VCaP (cell line): ENCODE measurements around the gene SNAPC4.

ENCODE experiments used
- H3K27ac ChIP-seq: fragments of 450-650 bp; 2 replicates; pipeline ENCODE4 v1.5.1; 2017
- TF ChIP-seq, protein P1 (sequence below): fragments of 450-650 bp; conservative IDR thresholded peaks from 2 replicates; pipeline ENCODE4 v1.5.1; 2017; ENCODE audit warnings: mild to moderate bottlenecking, moderate library complexity

The SNAPC4 gene

DNA sequence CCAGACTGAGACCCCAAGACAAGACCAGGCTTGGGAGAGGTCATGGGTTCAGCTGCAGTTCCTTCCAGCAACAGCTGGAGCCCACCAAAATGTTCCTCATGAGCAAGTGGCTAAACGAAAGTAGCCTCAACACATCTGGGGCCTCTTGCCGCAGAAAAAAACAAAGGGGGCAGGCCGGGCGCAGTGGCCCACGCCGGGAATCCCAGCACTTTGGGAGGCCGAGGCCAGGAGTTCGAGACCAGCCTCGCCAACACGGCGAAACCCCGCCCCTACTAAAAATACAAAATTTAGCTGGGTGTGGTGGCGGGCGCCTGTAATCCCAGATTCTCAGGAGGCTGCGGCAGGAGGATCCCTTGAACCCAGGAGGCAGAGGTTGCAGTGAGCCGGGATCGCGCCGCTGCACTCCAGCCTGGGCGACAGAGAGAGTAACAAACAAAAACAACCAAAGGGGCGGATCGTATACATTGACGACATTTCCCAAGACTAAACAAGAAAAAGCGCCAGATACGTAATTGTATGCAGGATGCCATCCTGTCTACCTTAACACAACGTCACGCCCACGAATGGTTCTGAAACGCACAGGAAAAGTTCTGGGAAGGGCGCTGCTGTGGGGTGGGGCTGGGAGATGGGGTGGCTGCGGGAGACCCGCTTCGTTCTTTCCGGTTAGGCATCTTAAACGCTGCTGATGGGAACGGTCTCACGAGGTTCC lies 38.0 kb upstream of the SNAPC4 start:
- H3K27ac ChIP-seq = peak overlapping the region; percentile 91
- TF ChIP-seq, protein P1, sequence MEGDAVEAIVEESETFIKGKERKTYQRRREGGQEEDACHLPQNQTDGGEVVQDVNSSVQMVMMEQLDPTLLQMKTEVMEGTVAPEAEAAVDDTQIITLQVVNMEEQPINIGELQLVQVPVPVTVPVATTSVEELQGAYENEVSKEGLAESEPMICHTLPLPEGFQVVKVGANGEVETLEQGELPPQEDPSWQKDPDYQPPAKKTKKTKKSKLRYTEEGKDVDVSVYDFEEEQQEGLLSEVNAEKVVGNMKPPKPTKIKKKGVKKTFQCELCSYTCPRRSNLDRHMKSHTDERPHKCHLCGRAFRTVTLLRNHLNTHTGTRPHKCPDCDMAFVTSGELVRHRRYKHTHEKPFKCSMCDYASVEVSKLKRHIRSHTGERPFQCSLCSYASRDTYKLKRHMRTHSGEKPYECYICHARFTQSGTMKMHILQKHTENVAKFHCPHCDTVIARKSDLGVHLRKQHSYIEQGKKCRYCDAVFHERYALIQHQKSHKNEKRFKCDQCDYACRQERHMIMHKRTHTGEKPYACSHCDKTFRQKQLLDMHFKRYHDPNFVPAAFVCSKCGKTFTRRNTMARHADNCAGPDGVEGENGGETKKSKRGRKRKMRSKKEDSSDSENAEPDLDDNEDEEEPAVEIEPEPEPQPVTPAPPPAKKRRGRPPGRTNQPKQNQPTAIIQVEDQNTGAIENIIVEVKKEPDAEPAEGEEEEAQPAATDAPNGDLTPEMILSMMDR = no peak

DNA sequence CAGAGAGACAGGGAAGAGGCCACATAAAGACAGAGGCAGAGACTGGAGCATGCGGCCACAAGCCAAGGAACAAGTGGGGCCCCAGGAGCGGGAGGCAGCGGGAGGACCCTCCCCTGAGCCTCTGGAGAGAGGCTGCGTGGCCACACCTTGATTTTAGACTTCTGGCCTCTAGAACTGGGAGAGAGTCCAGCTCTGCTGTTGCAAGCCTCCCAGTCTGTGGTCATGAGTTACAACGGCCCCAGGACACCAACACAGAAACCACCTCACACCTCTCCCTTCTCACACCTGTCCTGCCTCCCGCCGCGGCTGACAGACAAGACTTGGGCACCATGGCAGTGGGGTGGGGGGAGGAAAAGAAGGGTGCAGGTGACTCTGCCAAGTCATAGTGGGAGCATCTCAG lies 37.5 kb upstream of the SNAPC4 start:
- peak overlapping the region; percentile 91; the same call in 1 of the 2 replicates for H3K27ac ChIP-seq
- TF ChIP-seq, protein P1 = no peak

DNA sequence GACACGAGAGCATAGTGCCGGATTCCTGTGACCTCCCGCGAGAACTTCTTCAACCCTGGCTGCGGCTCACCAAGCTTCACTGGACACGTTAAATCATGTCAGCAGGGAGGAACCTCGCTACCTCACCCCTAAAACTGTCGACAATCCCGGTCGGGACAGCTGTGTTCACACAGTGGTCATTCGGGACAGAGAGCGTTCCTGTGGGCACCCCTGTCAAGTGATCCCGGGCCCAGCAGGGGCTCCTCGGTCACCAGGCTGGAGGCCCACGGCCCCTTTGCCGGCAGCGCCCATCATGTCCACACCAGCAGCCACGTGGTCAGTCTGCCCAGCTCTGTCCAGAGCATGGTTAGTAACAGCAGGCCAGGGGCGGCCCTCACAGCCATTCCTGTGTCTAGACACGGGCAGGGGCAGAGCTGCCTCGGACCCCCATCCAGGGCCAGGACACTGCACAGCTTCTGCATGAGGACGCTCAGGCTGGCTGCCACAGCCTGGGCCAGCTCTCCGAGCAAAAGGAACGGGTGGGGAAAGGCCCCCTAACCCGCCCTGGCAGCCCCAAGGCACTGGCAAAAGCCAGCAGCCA lies 36.2 kb upstream of the SNAPC4 start:
- TF ChIP-seq, protein P1 = no peak

DNA sequence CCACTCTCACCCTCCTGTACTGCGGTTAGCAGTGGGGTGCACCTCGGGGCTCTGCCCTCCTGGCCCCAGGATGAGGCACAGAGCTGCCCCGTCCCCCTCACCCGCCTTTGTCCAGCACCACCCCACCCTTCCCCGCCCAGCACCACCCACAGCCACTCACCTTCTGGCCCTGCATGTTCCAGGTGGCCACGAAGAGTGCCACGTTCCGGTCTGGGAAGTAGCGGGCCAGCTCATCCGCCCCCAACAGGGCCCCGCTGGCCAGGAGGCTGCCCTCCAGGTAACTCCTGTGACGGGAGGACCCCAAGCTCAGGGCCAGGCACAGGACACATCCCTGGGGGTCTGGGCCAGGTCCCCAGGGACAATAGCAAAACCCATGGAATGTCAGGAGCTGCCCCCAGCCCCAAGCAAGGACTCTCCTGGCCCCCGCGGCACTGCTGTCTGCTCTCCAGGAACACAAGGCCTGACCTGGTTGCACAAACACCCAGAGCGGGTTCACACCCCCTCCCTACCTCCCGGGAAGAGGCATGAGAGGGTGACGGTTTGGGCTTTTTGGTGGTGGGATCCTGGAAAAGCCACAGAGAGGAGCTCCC lies 34.7 kb upstream of the SNAPC4 start:
- H3K27ac ChIP-seq = no peak overlapping the region
- TF ChIP-seq, protein P1 = no peak

More for the DNA sequence above, 36.2 kb upstream of the SNAPC4 start:
- H3K27ac ChIP-seq = no peak overlapping the region

DNA sequence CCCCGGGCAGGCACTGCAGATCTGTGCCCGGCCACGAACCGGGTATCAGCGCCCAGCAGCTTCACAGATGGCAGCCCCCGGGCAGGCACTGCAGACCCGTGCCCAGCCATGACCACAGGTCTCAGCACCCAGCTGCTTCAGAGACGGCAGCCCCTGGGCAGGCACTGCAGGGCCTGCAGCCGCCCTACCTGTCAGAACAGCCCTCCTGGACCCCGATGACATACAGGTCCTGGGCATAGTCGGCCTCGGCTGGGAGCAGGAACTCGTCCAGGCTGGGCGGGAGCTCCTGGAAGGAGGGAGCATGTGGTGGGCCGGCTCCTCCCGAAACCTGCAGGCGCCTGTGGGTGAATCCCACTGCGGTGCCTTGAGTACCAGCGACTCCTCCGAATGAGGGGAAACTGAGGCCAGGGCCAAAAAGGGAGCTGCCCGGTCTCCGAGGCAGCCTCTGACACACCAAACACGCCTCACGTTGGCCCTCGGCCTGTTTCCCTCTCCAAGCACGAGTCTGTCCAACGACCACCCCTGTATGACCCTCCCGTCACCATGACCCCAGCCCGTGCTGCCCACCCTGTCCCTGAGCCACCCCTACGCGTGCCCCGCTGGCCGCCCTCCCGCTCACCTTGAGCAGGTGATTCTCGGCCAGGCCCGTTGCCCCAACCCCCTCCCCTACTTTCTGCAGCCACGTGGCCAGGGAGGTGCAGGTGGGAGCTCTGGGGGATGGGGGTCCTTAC lies 34.0 kb upstream of the SNAPC4 start:
- no peak overlapping the region for H3K27ac ChIP-seq
- TF ChIP-seq, protein P1 = no peak

DNA sequence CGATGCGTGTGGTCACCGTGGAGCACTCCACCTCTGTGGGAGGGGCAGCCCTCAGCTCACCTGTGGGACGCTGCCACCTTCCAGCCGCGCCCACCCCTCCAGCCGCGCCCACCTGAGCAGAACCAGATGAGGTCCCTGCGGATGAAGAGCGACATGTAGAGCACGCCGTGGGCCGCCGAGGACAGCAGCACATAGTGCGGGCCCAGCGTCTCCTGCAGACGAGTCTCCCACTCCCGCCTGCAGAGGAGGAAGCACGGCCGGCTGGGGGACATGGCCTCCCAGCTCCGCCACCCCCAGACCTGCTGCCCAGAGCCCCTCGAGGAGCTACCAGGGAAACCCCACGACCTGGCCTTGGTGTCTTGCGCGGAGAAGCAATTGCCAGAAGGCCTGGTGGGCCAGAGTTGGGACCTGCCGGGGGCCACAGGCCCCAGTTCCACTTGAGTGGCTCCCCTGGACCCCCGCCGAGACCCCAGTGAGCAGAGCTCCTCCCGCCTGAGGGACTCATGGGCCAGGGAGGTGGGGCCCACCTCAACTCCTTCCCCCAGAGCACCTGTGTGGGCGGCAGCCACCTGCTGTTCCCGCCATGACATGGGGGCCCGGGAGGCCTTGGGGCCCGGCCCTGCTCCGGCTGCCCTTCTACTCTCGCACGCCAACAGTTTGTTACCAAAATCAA lies 33.2 kb upstream of the SNAPC4 start:
- TF ChIP-seq, protein P1 = no peak
- no peak overlapping the region for H3K27ac ChIP-seq
